OCI-M2 (cell line): ENCODE results near the gene TH.

Experiments used
- DNase-seq: peaks from one replicate; lab custom pipeline; 2025; ENCODE audit not compliant: unreplicated experiment; lab: John Stamatoyannopoulos, UW

Gene TH

DNA sequence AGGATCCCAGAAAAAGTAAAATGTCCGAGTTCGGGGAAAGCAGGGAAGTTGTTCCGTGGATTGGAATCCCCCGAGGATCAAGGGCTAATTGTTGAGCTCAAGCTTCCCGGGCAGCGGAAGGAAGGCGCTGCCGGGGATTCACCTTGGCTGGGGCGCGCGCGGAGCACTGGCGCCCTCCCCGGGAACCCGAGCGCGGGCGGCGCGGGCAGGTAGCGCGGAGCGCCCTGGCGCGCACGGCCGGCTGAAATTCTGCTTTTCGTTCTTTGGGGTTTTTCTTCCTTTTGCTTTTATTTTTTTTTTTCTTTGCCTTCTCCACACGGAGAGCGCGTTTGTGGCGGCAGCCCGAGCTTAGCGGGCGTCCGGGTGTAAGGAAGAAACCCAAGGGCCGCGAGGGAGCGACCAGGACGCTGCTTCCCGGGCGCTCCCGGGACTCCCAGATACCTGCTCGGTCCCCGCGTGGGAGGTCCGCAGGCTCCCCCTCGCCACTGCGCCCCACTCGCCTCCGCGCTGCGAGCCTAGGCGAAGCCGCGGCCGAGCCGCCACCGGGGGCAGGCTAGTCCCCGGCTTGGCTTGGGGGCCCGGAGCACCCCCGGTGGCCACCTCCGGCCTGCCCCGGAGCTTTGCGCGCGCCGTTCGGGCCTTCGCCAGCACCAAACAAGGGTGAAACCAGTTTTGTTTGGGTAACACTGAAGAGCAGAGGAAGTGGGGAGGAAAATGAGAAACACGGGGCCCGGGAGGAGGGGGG is 27.6 kb downstream of the TH start:
- no peak for DNase-seq

DNA sequence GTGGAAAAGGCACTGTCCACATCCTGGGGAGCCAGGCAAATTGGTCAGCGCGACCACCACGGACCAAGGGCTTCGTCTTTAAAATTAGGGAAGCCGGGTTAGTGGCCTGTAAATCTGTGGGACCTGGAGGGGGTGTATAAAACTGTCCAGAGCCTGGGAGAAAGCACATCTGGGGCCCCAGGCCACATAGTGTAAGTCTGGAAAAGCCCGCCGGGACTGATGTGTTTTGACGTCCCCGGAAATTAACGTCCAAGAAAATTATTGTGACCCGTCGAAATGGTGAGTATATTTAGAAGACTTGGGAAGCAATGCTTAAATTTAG is 28.2 kb downstream of the TH start:
- DNase-seq, result no peak

DNA sequence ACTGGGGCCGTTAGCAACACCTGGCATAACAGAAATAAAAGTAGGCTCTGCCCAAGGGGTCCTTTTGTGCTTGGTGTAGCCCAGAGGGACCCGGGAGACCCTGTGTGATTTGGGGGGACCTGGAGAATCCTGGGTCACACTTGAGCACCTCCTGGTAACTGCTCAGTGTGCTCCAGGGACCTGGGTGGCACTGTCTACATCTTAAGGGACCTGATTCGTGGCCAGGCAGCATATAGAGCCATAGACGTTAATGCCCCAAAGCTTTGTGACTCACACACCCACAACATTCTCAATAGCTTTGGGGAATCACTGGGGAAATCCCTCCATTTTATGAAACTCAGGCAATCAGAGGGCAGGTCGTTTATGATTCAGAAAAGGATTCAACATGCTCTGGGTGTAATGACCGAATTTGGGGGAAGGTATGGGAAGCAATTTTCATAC is 28.8 kb downstream of the TH start:
- no peak for DNase-seq

DNA sequence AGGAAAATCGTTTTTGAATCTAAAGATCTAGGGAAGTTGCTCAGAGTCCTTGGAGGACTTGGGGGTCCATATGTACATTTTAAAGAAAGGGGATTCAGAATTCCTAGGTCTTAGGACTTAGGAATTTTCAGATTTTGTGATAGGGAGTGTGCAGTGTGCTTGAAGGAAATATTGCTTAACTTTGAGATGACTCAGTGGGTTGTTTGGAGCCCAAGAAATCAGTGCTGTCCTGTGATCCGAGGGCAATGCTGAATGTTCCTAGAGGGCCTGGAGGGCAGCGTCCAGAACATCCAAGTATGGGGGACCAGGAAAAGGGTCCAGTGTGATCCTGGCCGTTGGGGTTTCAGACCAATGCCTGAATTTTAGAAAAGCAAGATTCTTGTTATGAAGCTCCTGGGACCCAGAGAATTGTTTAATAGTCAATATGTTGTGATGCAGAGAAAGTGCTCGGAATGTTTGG is 29.3 kb downstream of the TH start:
- no peak for DNase-seq

DNA sequence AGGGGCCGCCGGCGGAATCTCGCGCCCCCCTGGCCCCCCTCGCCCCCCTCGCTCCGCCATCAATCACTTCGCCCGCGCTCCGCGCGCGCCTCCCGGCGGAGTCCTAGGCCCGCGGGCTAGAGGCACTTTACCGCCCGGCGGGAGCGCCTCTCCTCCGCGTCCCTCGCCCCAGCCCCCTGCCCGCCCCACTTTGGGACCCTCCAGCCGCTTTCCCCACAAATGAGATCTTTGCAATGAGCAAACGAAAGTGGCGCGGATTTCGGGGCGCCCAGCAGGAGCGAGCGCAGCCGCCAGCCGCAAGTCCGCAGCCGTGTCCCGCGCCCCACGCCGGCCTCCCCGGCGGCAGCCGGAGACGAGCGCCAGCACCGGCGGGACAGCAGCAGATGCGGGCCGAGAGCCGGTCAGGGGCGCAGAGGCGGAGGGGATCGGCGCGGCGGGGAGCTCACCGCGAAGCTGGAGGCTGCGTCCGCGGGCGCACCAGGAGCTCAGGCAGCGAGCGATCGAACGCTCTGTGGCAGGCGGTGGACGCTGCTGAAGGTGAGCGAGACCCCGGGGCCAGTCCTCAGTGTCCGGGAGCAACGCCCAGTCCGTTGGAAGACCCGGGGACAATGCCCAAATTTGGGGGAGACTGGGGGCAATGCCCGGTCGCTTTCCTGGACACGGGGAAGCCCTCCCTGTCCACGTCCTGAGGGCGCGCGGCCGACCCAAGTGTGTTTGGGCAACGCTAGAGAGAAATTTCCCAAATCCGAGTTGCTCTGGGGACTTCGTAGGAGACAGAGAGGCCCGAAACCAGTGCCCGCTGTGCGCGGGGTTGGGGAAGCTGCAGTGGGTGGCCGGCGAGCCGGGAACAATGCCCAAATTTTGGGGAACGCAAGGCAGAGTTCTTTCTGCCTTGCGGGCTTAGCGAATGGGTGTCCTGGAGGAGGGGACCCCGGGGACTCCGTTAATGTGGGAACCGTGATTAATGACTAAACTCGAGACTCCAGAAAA is 30.9 kb downstream of the TH start:
- no peak for DNase-seq

DNA sequence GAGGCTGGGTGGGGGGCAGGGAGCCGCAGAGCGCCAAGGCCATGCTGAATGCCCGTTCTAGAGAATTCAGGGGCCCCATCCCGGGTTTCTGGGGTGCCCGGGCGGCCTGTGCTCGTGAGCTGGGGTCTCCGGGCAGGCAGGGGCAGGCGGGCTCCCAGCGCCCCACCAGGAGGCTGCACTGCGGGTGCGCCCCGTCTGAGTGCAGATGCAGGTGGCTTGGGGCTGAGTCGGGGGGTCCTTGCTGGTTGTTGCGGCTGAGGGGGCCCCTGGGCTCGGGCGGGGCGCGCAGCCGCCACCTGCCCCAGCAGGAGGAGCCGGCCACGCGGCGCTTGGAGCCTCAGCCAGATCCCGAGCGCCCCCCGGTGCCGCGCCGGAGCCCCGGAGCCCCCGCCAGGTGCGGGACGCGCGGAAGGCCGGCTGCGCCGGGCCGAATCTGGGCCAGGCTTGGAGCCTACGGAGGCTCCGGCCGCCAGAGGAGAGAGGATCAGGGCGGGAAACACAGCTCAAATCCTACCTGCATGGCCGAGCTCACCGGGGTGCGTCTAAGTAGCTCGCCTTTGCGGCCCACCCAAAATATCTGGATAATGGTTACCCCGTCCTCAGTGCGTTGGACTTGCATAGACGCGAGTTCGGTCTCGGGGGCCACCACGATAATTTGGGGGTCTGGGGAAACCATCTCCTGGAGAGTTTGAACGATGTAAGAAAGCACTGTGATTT is 31.8 kb downstream of the TH start:
- no peak for DNase-seq

DNA sequence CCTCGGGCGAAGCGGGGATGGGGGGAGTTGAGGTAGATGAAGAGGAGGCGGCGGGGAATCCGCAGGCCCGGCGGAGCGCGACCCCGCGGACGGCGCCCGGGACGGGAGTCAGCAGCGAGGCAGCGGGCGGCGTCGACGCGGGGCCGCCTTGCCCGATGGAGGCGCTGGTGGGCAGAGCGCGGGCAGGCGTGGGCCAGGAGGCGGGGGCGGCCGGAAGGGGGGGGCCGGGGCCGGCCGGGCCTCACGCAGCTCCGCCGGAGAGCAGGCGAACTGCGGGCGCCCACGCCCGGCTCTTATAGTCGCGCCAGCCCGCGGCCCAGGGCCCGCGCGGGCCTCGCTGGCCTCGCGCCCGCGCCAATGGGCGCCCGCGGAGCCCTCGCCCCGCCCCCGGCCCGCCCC is 32.5 kb downstream of the TH start, which contains the start of gene IGF2:
Gene IGF2, minus strand, starts transcription at position 267 of the 399 bp plus-strand sequence. CDS start 3,866 bp downstream, outside the sequence.
- DNase-seq, result no peak

DNA sequence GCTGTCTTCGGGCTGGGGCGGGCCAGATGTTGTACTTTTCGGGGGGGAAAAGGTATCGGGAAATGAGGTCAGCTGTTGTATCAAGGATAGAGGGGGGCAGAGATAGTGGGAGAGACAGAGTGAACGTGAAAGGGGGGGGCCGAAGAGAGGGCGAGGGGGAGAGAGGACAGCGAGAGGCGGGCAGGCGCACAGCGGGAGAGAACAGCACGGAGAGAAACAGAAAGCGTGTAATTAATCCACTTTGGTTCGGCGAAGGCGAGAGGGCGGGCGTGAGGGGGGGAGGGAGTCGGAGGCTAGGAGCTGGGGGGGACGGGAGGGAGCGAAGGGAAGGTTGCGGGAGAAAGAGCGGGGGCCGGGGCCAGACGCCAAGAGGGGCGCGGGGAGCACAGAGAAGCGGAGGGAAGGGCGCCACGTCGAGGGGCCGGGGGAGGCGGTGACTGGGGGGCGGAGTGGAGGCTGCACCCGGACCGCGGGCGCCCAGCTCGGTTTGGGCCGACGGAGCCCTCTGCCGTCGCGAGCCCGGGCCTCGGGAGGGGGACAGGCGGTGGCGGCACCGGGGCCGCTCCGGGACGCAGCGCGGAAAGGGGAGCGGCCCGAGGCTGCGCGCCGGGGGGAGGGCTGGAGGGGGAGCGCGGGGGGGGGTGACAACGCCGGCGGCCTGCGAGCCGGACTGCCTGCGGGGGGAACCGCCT is 33.0 kb downstream of the TH start:
- DNase-seq, result no peak

DNA sequence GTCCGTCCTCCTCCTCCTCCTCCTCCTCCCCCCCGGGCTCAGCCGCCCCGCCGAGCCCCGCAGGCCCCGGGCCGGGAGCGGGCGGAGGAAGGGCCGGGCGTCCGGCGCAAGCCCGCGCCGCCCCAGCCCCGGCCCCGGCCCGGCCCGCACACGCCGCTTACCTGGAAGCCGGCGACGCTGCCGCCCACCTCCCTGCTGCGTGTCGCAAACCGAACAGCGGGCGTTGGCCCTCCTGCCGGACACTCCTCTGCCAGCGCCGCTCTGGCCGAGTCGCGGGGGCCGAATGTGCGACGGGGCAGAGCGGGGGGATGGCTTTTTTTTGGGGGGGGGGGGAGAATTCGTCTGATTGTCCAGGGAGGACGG is 33.6 kb downstream of the TH start:
- no peak for DNase-seq

DNA sequence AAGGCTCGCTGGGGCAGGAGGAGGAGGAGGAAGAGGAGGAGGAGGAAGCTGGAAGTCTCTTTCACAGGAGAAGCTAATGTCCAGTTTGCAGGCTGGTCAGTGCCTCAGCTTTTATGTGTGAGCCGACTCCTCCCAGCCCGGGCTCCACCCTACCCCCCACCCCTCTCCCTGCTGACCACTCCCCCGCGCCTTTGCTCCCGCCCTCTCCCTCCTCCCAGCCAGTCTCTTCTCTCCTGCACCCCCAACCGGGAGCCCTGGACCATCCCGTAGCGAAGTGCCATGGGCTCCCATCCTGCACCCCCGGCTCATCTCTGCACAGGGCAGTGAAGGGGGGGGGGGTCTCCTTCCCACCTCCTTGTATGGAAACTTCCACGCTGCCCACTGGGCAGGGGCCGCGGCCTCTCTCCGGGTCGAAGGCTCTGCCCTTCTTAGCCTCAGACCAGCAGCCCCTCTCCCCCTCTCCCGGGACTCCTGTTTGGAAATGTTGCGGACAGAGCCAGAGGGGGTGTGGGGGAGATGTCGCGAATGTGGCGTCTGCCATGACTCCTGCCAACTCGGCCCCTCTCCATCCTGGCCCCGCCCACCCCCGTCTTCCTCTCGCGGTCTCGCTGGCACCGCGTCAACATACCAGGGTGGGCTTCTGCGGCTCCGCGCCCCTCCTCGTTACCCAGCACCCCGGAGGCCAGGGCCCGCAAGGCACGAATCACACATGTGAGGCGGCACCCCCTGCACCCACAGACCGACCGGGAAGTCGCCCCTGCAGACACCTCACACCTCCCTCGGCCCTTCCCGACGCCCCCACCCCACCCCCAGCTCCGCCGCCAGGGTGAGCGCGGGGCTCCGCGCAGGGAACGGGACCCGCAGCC is 34.2 kb downstream of the TH start:
- DNase-seq, result no peak

DNA sequence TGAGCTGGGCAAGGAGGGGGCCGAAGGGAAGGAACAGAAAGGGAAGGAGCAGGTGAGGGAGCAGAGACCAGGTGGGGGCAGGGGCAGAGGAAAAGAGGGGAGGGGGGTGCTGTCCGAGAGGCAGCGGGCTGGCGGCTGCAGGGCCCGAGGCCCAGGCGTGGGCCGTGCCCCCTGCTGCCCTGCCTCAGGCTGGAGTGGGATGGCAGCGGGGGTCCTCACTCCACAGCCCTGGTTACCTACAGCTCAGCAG is 34.7 kb downstream of the TH start:
- DNase-seq, result no peak

DNA sequence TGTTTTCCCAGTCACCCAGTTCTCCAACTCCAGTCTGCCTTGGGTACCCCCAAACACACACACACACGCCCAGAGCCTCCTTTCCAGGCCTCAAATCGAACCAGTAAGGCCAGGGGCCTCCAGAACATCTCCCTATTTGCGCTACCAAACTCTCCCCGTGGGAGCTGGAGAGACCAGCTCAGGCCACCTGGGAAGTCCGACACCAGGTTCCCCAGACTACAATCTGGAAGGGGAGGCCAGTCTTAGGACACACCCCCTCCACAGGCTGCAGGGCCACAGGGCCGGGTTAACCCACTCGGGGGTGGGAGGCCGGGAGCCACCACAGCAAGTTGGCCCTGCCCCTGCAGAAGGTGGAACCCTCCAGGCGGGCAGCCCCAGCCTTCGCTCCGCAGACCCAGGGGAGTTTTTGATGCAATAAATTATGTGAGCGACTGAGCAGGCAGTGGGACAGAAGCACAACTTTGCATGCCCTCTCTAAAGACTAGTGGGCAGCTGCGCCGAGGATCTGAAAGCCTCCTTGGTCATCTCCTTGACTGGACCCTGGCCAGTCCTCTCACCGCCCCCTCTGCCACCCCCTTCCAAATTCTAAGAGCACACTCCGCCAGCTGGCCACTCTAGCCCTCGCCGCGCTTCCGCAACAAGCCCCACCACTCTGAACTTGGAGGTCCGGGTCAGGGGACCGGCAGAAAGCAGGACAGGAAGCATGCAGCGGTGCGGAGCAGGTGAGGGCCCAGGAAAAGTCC is 35.2 kb downstream of the TH start:
- no peak for DNase-seq

DNA sequence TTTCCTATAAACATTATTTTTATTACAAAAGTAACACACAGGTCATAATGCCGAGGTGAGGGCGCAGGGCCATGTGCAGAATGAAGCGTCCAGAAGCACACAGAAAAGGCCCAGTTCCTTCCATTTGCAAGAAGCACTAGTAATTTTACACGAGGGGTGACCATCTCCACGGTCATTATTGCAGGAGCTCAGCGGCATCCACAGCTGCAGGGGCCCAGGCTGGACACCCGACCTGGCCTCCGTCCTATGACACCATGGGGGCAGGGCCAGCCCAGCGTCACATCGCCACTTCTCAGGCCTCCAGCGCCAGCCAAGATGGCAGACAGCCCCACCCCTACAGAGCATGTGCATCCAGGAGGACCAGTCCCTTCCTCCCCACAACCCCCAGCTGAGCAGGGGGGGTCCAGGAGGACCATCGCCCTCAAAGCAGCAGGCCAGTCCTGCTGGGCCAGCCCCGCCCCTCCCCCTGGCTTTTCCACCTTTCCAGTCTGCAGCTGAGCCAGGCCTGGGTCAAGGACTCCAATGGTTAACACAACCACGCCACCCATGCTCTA is 35.9 kb downstream of the TH start:
- DNase-seq, result no peak

DNA sequence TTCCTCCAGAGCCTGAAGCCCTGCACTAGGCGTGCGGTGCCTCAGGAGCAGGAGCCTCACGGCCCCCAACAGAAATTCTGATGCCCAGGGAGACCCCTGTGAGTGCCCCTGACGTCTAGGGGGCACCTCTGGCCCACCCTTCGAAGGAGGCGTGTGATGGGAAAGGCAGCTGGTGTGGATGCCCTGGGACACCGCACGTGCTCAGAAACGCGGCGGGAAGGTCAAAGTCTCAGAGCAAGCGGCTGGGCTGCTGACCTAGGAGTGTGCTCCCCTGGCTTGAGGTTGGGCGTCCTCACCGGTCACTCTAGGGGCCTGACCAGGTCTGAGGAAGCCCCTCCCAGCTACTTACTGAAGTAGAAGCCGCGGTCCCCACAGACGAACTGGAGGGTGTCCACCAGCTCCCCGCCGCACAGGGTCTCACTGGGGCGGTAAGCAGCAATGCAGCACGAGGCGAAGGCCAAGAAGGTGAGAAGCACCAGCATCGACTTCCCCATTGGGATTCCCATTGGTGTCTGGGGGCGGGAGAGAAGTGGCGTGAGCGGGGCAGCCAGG is 36.5 kb downstream of the TH start:
- no peak for DNase-seq

DNA sequence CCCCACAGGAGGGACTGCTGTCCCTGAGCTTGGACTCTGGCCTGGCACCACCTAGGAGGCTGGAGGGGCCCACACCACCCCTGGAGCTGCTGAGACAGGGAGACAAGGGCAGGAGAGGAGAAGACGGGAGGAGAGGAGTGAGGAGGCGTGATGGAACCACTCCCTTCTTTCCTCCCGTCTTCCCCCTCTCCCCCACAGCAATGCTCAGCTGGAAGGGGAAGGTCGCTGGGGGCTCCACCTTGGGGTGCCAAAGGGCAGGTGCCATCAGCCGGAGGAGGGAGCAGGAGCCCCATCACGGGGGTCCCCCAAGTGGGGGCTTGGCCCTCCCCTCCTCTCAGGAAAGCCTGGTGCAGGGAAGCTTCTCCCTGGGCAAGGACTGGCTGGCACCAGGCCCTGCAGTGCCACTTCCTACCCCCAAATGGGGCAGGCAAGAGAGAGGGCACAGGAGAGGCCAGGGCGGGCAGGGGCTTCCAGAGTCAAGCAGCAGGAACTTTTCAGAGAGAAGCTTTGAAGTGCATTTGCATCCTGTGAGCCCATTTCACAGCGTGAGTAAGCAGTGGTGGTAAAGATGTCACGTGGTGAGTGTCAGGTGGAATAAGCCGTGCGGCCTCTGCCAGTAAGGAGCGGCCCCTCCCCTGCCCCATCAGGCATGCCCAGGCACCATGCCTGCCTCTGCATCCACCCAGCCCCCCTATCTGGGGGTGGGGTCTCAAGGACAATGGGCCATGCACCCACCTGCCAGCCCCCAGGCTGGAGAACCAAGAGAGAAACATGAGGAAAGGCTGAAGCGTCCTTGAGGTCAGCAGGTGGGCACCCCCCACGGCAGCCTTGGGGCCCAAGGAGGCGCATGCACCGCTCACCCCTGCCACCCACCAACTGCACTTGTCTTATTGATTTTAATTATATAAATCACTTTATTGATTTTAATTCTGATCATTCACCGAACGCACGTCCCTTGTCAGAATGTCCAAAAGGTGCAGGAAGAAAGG is 37.3 kb downstream of the TH start:
- no peak for DNase-seq

DNA sequence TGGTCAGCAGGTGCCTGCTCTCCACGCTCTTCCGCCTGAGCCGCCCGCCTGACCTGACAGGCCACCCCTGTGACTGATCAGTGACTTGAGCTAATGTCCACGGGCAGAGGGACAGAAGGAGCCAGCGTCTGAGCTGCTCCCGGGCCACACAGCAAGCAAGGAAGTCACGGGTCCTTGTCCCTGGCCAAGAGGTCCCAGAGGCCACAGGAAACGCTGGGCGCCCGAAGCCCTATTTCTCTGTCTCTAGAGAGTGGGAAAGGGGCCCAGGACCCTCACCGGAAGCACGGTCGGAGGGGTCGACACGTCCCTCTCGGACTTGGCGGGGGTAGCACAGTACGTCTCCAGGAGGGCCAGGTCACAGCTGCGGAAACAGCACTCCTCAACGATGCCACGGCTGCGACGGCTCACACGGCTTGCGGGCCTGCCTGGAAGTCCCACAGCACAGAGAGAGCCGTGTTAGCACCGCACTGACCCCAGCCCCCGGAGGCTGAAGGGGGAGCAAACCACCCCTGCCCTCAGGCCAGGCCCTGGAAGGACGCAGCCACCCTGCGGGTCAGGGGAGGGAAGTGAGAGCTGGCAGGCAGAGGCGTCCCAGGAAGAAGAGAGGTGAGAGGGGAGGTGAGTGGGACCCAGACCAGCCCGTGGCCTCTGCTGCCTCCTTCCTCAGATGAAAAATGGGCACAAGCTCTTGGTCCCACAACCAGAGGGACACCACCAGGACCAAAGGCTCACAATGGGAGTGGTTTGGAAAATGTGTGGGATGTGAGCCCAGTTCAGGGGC is 38.2 kb downstream of the TH start:
- DNase-seq, result no peak

DNA sequence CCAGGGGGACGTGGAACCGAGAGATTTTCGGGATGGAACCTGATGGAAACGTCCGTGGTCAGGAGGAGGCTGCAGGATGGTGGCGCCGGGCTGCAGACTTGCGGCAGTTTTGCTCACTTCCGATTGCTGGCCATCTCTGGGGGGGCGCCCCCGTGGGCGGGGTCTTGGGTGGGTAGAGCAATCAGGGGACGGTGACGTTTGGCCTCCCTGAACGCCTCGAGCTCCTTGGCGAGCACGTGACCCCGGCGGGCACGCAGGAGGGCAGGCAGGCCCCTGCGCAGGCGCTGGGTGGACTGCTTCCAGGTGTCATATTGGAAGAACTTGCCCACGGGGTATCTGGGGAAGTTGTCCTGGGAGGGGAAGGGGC is 38.8 kb downstream of the TH start:
- no peak for DNase-seq
